ENCODE data around the gene NETO2.

GRCh38 chr16:47156680-47157215, 13.0 kb upstream of the NETO2 start:
- TF ChIP-seq, protein P1, sequence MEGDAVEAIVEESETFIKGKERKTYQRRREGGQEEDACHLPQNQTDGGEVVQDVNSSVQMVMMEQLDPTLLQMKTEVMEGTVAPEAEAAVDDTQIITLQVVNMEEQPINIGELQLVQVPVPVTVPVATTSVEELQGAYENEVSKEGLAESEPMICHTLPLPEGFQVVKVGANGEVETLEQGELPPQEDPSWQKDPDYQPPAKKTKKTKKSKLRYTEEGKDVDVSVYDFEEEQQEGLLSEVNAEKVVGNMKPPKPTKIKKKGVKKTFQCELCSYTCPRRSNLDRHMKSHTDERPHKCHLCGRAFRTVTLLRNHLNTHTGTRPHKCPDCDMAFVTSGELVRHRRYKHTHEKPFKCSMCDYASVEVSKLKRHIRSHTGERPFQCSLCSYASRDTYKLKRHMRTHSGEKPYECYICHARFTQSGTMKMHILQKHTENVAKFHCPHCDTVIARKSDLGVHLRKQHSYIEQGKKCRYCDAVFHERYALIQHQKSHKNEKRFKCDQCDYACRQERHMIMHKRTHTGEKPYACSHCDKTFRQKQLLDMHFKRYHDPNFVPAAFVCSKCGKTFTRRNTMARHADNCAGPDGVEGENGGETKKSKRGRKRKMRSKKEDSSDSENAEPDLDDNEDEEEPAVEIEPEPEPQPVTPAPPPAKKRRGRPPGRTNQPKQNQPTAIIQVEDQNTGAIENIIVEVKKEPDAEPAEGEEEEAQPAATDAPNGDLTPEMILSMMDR (conservative IDR thresholded peaks at IDR 0.05): no peak
- no peak for TF ChIP-seq ZFX (IDR thresholded peaks at IDR 0.05)
